Endothelial cell of umbilical vein (primary cell): Measurements from ENCODE around the gene MS4A2. TPM values are rescaled to one million over a fixed set of nuclear protein-coding genes. Genes with fewer than 3 reads are reported as not detected.

ENCODE experiments used
- BruUV-seq: library from RNA; stranded (reverse); fragments of 400-500 nt; replicated peaks from 2 replicates; lab custom pipeline; 2021; lab: Mats Ljungman, UMichigan
- CTCF ChIA-PET: fragments of 300-600, 350-600 bp; sonication (Branson Sonifier 250); formaldehyde crosslinking; loops from one replicate; lab custom pipeline; 2021; ENCODE audit warnings: antibody characterized with exemption, inconsistent platforms; lab: Charles Lee
- POLR2A ChIA-PET: fragments of 300-600, 350-600 bp; sonication (Branson Sonifier 250); formaldehyde crosslinking; loops from one replicate; lab custom pipeline; 2021; ENCODE audit warnings: antibody characterized with exemption, inconsistent platforms; lab: Charles Lee
- DNase-seq: peaks from one replicate; pipeline ENCODE4 v3.0.0-alpha.2; 2011; ENCODE audit warnings: low read depth, low spot score
- FAIRE-seq: peaks from 2 replicates; lab custom pipeline; 2011; peaks lifted over from hg19 to GRCh38; lab: Jason Lieb, UNC
- H2AFZ ChIP-seq: 2 replicates; pipeline ENCODE4 v1.6.0; 2012; ENCODE audit warnings: low read depth, low read length, control low read depth, inconsistent platforms
- H3K27ac ChIP-seq: 2 replicates; pipeline ENCODE4 v1.5.1; 2011; ENCODE audit warnings: low read depth, mild to moderate bottlenecking, control low read depth, low read length, moderate library complexity; ENCODE audit not compliant: insufficient read depth
- H3K27me3 ChIP-seq, 2 experiments: 2 replicates each; pipeline versions ENCODE4 v1.6.0 to v1.6.1; 2011; ENCODE audit warnings: low read length in 2 of 2, mixed read lengths in 1 of 2; ENCODE audit not compliant: control insufficient read depth in 2 of 2, insufficient read depth in 2 of 2
- H3K36me3 ChIP-seq, 2 experiments: 2 replicates in 1 of 2; 3 replicates in 1 of 2; pipeline ENCODE4 v1.5.1; 2011; ENCODE audit warnings: low read length in 2 of 2, mild to moderate bottlenecking in 1 of 2, moderate library complexity in 1 of 2; ENCODE audit not compliant: control insufficient read depth in 2 of 2, insufficient read depth in 2 of 2; ENCODE audit errors: extremely low read depth in 1 of 2
- H3K4me1 ChIP-seq: 3 replicates; pipeline ENCODE4 v1.5.1; 2011; ENCODE audit warnings: mild to moderate bottlenecking, low read length; ENCODE audit not compliant: control insufficient read depth, insufficient read depth; ENCODE audit errors: extremely low read depth
- H3K4me2 ChIP-seq: 2 replicates; pipeline ENCODE4 v1.6.1; 2011; ENCODE audit warnings: low read length, control low read depth, mixed read lengths; ENCODE audit not compliant: insufficient read depth
- H3K4me3 ChIP-seq, 3 experiments: fragments of 200-600 bp in 1 of 3; sonication (generic), shearing (Covaris generic) in 1 of 3; replicated peaks in 1 of 3; 2 replicates each; pipeline ENCODE4 v1.5.1; 2011 to 2016; ENCODE audit warnings: control low read depth in 3 of 3, low read length in 3 of 3, mild to moderate bottlenecking in 2 of 3, inconsistent platforms in 1 of 3, low read depth in 1 of 3, moderate library complexity in 1 of 3; ENCODE audit not compliant: insufficient read depth in 1 of 3
- H3K79me2 ChIP-seq: 2 replicates; pipeline ENCODE4 v1.6.0; 2012; ENCODE audit warnings: low read length, inconsistent platforms; ENCODE audit not compliant: control insufficient read depth, insufficient read depth
- H3K9ac ChIP-seq: replicated peaks from 2 replicates; pipeline ENCODE3; 2011; ENCODE audit warnings: low read length, control low read depth; ENCODE audit not compliant: insufficient read depth; ENCODE audit errors: extremely low read depth
- H3K9me1 ChIP-seq: replicated peaks from 3 replicates; pipeline ENCODE4 v1.6.0; 2011; ENCODE audit warnings: mild to moderate bottlenecking, low read length; ENCODE audit not compliant: control insufficient read depth, insufficient read depth; ENCODE audit errors: extremely low read depth
- H3K9me3 ChIP-seq: replicated peaks from 2 replicates; pipeline ENCODE4 v1.5.1; 2012; ENCODE audit warnings: low read length, inconsistent platforms; ENCODE audit not compliant: control insufficient read depth, insufficient read depth
- H4K20me1 ChIP-seq: replicated peaks from 2 replicates; pipeline ENCODE3; 2011; ENCODE audit warnings: mild to moderate bottlenecking, low read length; ENCODE audit not compliant: control insufficient read depth, insufficient read depth; ENCODE audit errors: extremely low read depth
- EZH2 ChIP-seq: IDR thresholded peaks from 2 replicates; pipeline ENCODE4 v1.6.1; 2012; ENCODE audit warnings: borderline replicate concordance, low read depth, mild to moderate bottlenecking, moderate library complexity, low read length, inconsistent platforms; ENCODE audit not compliant: severe bottlenecking
- FOS ChIP-seq: IDR thresholded peaks from 2 replicates; pipeline ENCODE4 v1.6.1; 2011; ENCODE audit warnings: mild to moderate bottlenecking, low read length, moderate library complexity, borderline replicate concordance; ENCODE audit not compliant: insufficient read depth
- GATA2 ChIP-seq: IDR thresholded peaks from 2 replicates; pipeline ENCODE4 v1.7.0; 2011; ENCODE audit warnings: low read depth, mild to moderate bottlenecking, moderate library complexity, mixed read lengths, low read length; ENCODE audit not compliant: insufficient read length, insufficient read depth
- JUN ChIP-seq: IDR thresholded peaks from 2 replicates; pipeline ENCODE4 v1.6.1; 2011; ENCODE audit warnings: borderline replicate concordance, low read depth; ENCODE audit not compliant: insufficient read length, insufficient read depth
- MYC ChIP-seq: IDR thresholded peaks from one replicate; pipeline ENCODE4 v1.6.1; 2011; ENCODE audit warnings: mild to moderate bottlenecking, low read depth, low read length
- POLR2A ChIP-seq: IDR thresholded peaks from 2 replicates; pipeline ENCODE4 v1.6.1; 2012; ENCODE audit warnings: low read depth, mild to moderate bottlenecking, control low read depth, low read length
- POLR2AphosphoS5 ChIP-seq: IDR thresholded peaks from 2 replicates; pipeline ENCODE4 v1.6.1; 2012; ENCODE audit warnings: low read depth, mild to moderate bottlenecking, control low read depth, low read length, moderate library complexity; ENCODE audit not compliant: insufficient read depth
- dilution Hi-C: fragments of 300-500 bp; cut with MboI; formaldehyde crosslinking; loops from one replicate; pipeline ENCODE4 v1.15.0; 2019; ENCODE audit warnings: low sequenced_read_pairs; ENCODE audit not compliant: extremely low pct_ligation_motif_present
- intact Hi-C: fragments of 100-400 bp; cut with micrococcal nuclease; formaldehyde crosslinking; loops from one replicate; pipeline ENCODE4 v1.10.0; 2022
- polyA plus RNA-seq, 4 experiments: library from polyadenylated mRNA; depleted of rRNA in 3 of 4; stranded (reverse) in 3 of 4; unstranded in 1 of 4; fragments of >200 nt; gene quantifications; 2 replicates each; pipeline versions ENCODE4 v1.2.1 to v1.2.3, GENCODE V29; 2011 to 2012; ENCODE audit warnings: missing spikeins in 1 of 4
- total RNA-seq: library from RNA; stranded (reverse); gene quantifications from 2 replicates; pipeline ENCODE4 v1.2.3, GENCODE V29; 2021
- TF ChIP-seq, protein P1 (sequence below): IDR thresholded peaks from 2 replicates; pipeline ENCODE4 v1.6.1; 2011; ENCODE audit not compliant: insufficient read depth, insufficient read length
- TF ChIP-seq, protein P2 (sequence below), 2 donors: IDR thresholded peaks; 1 replicate in 1 of 2; 2 replicates in 1 of 2; pipeline ENCODE4 v1.5.1; 2011; ENCODE audit warnings: low read length in 2 of 2, mild to moderate bottlenecking in 2 of 2, moderate library complexity in 2 of 2, control low read depth in 1 of 2, inconsistent platforms in 1 of 2, low read depth in 1 of 2; ENCODE audit not compliant: insufficient read depth in 1 of 2; ENCODE audit errors: extremely low read depth in 1 of 2

The MS4A2 gene
- total and polyA plus RNA-seq, 2 donors (not counting 3 experiments of a cell fraction or from before 2014, with no cell fraction given): not detected

DNA sequence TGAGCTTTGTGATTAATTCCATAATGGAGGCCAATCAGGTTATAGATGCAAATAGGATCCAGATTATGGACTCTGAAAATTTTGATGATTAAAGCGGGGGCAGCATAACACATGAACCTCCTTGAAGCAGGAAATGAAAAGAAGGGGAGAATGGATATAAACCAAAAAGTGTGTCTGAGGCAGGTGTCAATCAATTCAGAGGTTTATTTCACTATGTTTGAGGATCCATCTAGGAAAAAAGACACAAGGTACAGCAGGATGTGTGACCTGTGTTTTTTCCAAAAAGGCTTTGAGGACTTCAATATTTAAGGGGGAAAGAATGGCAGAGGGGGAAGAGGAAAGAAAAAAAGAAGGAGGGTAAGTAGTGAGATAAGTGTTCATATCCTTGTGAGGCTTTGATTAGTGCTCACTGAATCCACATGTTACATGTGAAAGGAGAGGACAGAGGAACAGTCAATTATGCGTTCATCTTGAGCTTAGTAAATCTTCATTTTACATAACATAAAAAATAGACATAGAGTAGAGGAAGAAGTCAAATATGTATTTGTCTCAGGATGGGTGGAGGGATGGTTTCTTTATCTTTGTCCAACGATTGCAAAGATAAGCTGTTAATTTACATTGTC, 34.1 kb downstream of the MS4A2 start:
- CTCF ChIA-PET: interaction anchor here (1.9 kb wide), 1 partner anchor 129 kb away, joined by 6 read pairs; no protein-coding TSS in a partner anchor
- TF ChIP-seq, protein P1, sequence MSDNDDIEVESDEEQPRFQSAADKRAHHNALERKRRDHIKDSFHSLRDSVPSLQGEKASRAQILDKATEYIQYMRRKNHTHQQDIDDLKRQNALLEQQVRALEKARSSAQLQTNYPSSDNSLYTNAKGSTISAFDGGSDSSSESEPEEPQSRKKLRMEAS: no peak
- TF ChIP-seq JUN (no peak), POLR2A (no peak), EZH2 (no peak), FOS (no peak), POLR2AphosphoS5 (no peak), MYC (no peak), GATA2 (no peak)
- TF ChIP-seq, protein P2, sequence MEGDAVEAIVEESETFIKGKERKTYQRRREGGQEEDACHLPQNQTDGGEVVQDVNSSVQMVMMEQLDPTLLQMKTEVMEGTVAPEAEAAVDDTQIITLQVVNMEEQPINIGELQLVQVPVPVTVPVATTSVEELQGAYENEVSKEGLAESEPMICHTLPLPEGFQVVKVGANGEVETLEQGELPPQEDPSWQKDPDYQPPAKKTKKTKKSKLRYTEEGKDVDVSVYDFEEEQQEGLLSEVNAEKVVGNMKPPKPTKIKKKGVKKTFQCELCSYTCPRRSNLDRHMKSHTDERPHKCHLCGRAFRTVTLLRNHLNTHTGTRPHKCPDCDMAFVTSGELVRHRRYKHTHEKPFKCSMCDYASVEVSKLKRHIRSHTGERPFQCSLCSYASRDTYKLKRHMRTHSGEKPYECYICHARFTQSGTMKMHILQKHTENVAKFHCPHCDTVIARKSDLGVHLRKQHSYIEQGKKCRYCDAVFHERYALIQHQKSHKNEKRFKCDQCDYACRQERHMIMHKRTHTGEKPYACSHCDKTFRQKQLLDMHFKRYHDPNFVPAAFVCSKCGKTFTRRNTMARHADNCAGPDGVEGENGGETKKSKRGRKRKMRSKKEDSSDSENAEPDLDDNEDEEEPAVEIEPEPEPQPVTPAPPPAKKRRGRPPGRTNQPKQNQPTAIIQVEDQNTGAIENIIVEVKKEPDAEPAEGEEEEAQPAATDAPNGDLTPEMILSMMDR (IDR thresholded peaks at IDR 0.05; ENCODE audit: extremely low read depth in 1 of 2, insufficient read depth in 1 of 2, low read depth in 1 of 2, low read length in 2 of 2): no peak
- intact Hi-C loops (no loop called here), dilution Hi-C loops (no loop called here)
- Histone ChIP-seq H3K9me1 (no peaks in the 10 kb centered on the region), H3K4me3 (no peak overlapping the region), H3K27ac (no peak overlapping the region), H3K9me3 (no peaks in the 10 kb centered on the region), H3K4me1 (peaks cover 24% of the 10 kb centered on the region), H3K79me2 (no peaks in the 10 kb centered on the region), H4K20me1 (no peaks in the 10 kb centered on the region), H3K4me2 (no peak overlapping the region), H2AFZ (no peak overlapping the region), H3K9ac (no peak overlapping the region), H3K36me3 (no peaks in the 10 kb centered on the region), H3K27me3 (no peaks in the 10 kb centered on the region)
- DNase-seq (no peak), FAIRE-seq (no peak)
- POLR2A ChIA-PET: no interaction called here
- no TSS peak for BruUV-seq
